Measurements from ENCODE around the gene ZNF681. TPM values are rescaled to one million over a fixed set of nuclear protein-coding genes. Genes with fewer than 3 reads are reported as not detected.

Gene ZNF681
- total and polyA plus RNA-seq, 2 of the 4 experiments (the other 2 are of a cell fraction), result 0.15 to 0.54 TPM

GRCh38 chr19:23718802-23719201 lies 39.9 kb downstream of the ZNF681 start:
- Histone ChIP-seq H3K4ac (ENCODE audit: low read depth, low read length) (no peak overlapping the region), H3K4me3 (ENCODE audit: insufficient read depth, low read depth, low read length) (no peak overlapping the region), H3K56ac (ENCODE audit: extremely low read depth, insufficient read depth, low read length) (no peak overlapping the region), H2AFZ (replicated peaks; ENCODE audit: low read length, poor library complexity) (no peak overlapping the region), H3K18ac (ENCODE audit: low read depth, low read length) (no peak overlapping the region), H2BK20ac (ENCODE audit: low read depth, low read length) (no peak overlapping the region), H4K20me1 (ENCODE audit: insufficient read depth, low read length) (no peaks in the 10 kb centered on the region), H3K4me1 (ENCODE audit: control insufficient read depth, insufficient read depth, low read length) (no peaks in the 10 kb centered on the region), H2AK9ac (replicated peaks; ENCODE audit: low read depth, low read length, poor library complexity) (no peak overlapping the region), H3K27me3 (ENCODE audit: control insufficient read depth, insufficient read depth, low read length) (no peaks in the 10 kb centered on the region), H2BK5ac (ENCODE audit: low read depth, low read length, poor library complexity, severe bottlenecking) (no peak overlapping the region), H3K9me3 (ENCODE audit: control insufficient read depth, insufficient read depth, low read length) (no peaks in the 10 kb centered on the region), H4K5ac (ENCODE audit: low read depth, low read length) (no peak overlapping the region), H3K9me1 (ENCODE audit: insufficient read depth, low read length) (no peaks in the 10 kb centered on the region), H3K23ac (ENCODE audit: low read depth, low read length) (no peak overlapping the region), H3K4me2 (ENCODE audit: low read depth, low read length) (no peak overlapping the region), H3K9ac (ENCODE audit: low read depth, low read length) (no peak overlapping the region), H4K8ac (ENCODE audit: low read depth in 2 of 2, low read length in 2 of 2) (no peak overlapping the region), H3K79me1 (ENCODE audit: low read depth in 1 of 2, low read length in 2 of 2) (no peaks in the 10 kb centered on the region), H4K91ac (ENCODE audit: insufficient read depth, low read depth, low read length) (no peak overlapping the region), H3K14ac (replicated peaks; ENCODE audit: low read depth, low read length) (no peak overlapping the region), H2BK120ac (ENCODE audit: low read depth, low read length) (no peak overlapping the region), H2BK15ac (ENCODE audit: low read depth, low read length) (no peak overlapping the region), H3K36me3 (ENCODE audit: control insufficient read depth, insufficient read depth, low read length) (no peaks in the 10 kb centered on the region), H3K27ac (ENCODE audit: insufficient read depth, low read length) (no peak overlapping the region), H2AK5ac (ENCODE audit: low read depth, low read length) (no peak overlapping the region)
- DNase-seq (no peak), ATAC-seq (ENCODE audit: low read depth) (no peak)
- POLR2A ChIA-PET (ENCODE audit: unreplicated experiment), result no interaction called here
- no TSS peak for BruUV-seq (replicated peaks)
- CTCF ChIA-PET, result no interaction called here
- in situ Hi-C loops (cut with MboI; ENCODE audit: low sequenced_read_pairs) (no loop called here), intact Hi-C loops (cut with micrococcal nuclease) (no loop called here), dilution Hi-C loops (cut with HindIII; ENCODE audit: low sequenced_read_pairs, unreplicated experiment) (no loop called here)
- WGBS, 2 experiments (ENCODE audit: extremely low coverage in 2 of 2, insufficient read length in 1 of 2), result 9% methylated on average over 5 of the region's 12 CpGs; no CpG with 5 or more reads in 1 of the 2 experiments
- TF ChIP-seq, protein P1, sequence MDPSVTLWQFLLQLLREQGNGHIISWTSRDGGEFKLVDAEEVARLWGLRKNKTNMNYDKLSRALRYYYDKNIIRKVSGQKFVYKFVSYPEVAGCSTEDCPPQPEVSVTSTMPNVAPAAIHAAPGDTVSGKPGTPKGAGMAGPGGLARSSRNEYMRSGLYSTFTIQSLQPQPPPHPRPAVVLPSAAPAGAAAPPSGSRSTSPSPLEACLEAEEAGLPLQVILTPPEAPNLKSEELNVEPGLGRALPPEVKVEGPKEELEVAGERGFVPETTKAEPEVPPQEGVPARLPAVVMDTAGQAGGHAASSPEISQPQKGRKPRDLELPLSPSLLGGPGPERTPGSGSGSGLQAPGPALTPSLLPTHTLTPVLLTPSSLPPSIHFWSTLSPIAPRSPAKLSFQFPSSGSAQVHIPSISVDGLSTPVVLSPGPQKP (IDR thresholded peaks at IDR 0.05; ENCODE audit: borderline replicate concordance, low read depth, low read length), result no peak
- TF ChIP-seq MAZ (IDR thresholded peaks at IDR 0.05; ENCODE audit: borderline replicate concordance, low read depth, low read length) (no peak), SMC3 (IDR thresholded peaks at IDR 0.05; ENCODE audit: low read depth, low read length) (no peak), CTCF (conservative IDR thresholded peaks at IDR 0.05; ENCODE audit: low read depth, low read length) (no peak), MXI1 (IDR thresholded peaks at IDR 0.05; ENCODE audit: borderline replicate concordance, low read depth, low read length) (no peak)

Data from IMR-90 (cell line).